Measurements from ENCODE around the gene FHL3.

GRCh38 chr1:38038861-38039260 is 33.5 kb upstream of the FHL3 start:
- TF ChIP-seq CTCF (IDR thresholded peaks at IDR 0.05) (no peak), POLR2A (IDR thresholded peaks at IDR 0.05) (no peak)
